ENCODE measurements around the gene NOL4. TPM values are rescaled to one million over a fixed set of nuclear protein-coding genes. Genes with fewer than 3 reads are reported as not detected.

NOL4 gene
- total RNA-seq, 1 experiment from 2014 or later, result not detected

DNA sequence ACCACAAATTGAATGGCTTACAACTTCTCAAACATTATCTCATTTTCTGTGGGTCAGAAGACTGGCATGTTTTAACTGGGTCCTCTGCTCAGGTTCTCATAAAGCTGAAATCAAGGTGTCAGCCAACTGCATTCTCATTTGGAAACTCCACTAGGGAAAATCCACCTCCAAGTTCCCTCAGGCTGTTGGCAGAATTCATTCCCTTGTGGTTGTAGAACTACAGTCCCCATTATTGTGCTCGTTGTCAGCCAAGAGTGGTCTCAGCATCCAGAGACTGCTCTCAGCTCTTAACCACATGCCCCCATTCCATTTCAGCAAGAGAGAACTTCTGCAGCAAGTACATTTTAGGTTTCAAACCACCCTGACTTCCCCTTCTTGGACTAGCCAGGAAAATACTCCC, 12.2 kb downstream of the NOL4 start:
- H3K4me3 ChIP-seq (replicated peaks in 1 of 2; ENCODE audit: low read depth in 1 of 2, low read length in 2 of 2), result no peak overlapping the region
- RAD21 ChIA-PET (ENCODE audit: low non-redundant PET in 1 of 2, low total read pairs in 2 of 2, uncharacterized antibody in 2 of 2, unreplicated experiment in 2 of 2), result no interaction called here
- DNase-seq (ENCODE audit: low read depth, low spot score) (no peak), ATAC-seq (no peak)
- H2AFZ ChIP-seq (ENCODE audit: low read depth, low read length, poor library complexity, severe bottlenecking), result no peak overlapping the region
- BruUV-seq (replicated peaks), result no TSS peak
- no peak overlapping the region for H3K4me2 ChIP-seq (ENCODE audit: low read length)
- intact Hi-C loops (cut with micrococcal nuclease), result loop anchor here (10.0 kb wide), 1 partner anchor 62 kb away; no protein-coding TSS in a partner anchor
- CTCF ChIA-PET, result no interaction called here
- H3K36me3 ChIP-seq (ENCODE audit: control insufficient read depth in 1 of 2, insufficient read depth in 2 of 2, low read length in 2 of 2), result no peaks in the 10 kb centered on the region
- POLR2A ChIA-PET, result no interaction called here
- no peaks in the 10 kb centered on the region for H3K79me2 ChIP-seq (ENCODE audit: insufficient read depth, low read length)
- H3K27me3 ChIP-seq (ENCODE audit: insufficient read depth, low read length), result no peaks in the 10 kb centered on the region
- H3K4me1 ChIP-seq (ENCODE audit: control insufficient read depth in 1 of 2, insufficient read depth in 2 of 2, low read length in 2 of 2), result no peaks in the 10 kb centered on the region
- TF ChIP-seq, protein P1, sequence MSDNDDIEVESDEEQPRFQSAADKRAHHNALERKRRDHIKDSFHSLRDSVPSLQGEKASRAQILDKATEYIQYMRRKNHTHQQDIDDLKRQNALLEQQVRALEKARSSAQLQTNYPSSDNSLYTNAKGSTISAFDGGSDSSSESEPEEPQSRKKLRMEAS (IDR thresholded peaks at IDR 0.05), result no peak
- TF ChIP-seq SIN3A (IDR thresholded peaks at IDR 0.05; ENCODE audit: low read depth) (no peak), EZH2 (IDR thresholded peaks at IDR 0.05) (no peak), SRF (IDR thresholded peaks at IDR 0.05; ENCODE audit: low read depth) (no peak), ZFX (IDR thresholded peaks at IDR 0.05) (no peak), POLR2A (IDR thresholded peaks at IDR 0.05; ENCODE audit: borderline replicate concordance, extremely low read depth, insufficient read depth, insufficient read length) (no peak), EZH2phosphoT487 (IDR thresholded peaks at IDR 0.05; ENCODE audit: borderline replicate concordance) (no peak), CEBPB (IDR thresholded peaks at IDR 0.05; ENCODE audit: low read depth) (no peak), JUND (IDR thresholded peaks at IDR 0.05) (no peak), SP1 (IDR thresholded peaks at IDR 0.05; ENCODE audit: low read depth) (no peak), TCF7L2 (IDR thresholded peaks at IDR 0.05; ENCODE audit: borderline replicate concordance, extremely low read depth, insufficient read depth, insufficient read length) (no peak), ZNF274 (IDR thresholded peaks at IDR 0.05; ENCODE audit: low read depth, low read length) (no peak), FOSL1 (IDR thresholded peaks at IDR 0.05; ENCODE audit: low read depth) (no peak), ELF1 (IDR thresholded peaks at IDR 0.05; ENCODE audit: borderline replicate concordance, low read depth) (no peak), YY1 (IDR thresholded peaks at IDR 0.05; ENCODE audit: extremely low read depth, insufficient replicate concordance, low read depth, low read length) (no peak), POLR2AphosphoS5 (IDR thresholded peaks at IDR 0.05; ENCODE audit: low read depth, low read length) (no peak), RAD21 (IDR thresholded peaks at IDR 0.05; ENCODE audit: low read depth) (no peak)
- TF ChIP-seq, protein P2, sequence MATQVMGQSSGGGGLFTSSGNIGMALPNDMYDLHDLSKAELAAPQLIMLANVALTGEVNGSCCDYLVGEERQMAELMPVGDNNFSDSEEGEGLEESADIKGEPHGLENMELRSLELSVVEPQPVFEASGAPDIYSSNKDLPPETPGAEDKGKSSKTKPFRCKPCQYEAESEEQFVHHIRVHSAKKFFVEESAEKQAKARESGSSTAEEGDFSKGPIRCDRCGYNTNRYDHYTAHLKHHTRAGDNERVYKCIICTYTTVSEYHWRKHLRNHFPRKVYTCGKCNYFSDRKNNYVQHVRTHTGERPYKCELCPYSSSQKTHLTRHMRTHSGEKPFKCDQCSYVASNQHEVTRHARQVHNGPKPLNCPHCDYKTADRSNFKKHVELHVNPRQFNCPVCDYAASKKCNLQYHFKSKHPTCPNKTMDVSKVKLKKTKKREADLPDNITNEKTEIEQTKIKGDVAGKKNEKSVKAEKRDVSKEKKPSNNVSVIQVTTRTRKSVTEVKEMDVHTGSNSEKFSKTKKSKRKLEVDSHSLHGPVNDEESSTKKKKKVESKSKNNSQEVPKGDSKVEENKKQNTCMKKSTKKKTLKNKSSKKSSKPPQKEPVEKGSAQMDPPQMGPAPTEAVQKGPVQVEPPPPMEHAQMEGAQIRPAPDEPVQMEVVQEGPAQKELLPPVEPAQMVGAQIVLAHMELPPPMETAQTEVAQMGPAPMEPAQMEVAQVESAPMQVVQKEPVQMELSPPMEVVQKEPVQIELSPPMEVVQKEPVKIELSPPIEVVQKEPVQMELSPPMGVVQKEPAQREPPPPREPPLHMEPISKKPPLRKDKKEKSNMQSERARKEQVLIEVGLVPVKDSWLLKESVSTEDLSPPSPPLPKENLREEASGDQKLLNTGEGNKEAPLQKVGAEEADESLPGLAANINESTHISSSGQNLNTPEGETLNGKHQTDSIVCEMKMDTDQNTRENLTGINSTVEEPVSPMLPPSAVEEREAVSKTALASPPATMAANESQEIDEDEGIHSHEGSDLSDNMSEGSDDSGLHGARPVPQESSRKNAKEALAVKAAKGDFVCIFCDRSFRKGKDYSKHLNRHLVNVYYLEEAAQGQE (IDR thresholded peaks at IDR 0.05; ENCODE audit: low read depth), result no peak
- TF ChIP-seq, protein P3, sequence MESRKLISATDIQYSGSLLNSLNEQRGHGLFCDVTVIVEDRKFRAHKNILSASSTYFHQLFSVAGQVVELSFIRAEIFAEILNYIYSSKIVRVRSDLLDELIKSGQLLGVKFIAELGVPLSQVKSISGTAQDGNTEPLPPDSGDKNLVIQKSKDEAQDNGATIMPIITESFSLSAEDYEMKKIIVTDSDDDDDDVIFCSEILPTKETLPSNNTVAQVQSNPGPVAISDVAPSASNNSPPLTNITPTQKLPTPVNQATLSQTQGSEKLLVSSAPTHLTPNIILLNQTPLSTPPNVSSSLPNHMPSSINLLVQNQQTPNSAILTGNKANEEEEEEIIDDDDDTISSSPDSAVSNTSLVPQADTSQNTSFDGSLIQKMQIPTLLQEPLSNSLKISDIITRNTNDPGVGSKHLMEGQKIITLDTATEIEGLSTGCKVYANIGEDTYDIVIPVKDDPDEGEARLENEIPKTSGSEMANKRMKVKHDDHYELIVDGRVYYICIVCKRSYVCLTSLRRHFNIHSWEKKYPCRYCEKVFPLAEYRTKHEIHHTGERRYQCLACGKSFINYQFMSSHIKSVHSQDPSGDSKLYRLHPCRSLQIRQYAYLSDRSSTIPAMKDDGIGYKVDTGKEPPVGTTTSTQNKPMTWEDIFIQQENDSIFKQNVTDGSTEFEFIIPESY (IDR thresholded peaks at IDR 0.05; ENCODE audit: extremely low read depth, insufficient replicate concordance, low read length), result no peak
- TF ChIP-seq, protein P4, sequence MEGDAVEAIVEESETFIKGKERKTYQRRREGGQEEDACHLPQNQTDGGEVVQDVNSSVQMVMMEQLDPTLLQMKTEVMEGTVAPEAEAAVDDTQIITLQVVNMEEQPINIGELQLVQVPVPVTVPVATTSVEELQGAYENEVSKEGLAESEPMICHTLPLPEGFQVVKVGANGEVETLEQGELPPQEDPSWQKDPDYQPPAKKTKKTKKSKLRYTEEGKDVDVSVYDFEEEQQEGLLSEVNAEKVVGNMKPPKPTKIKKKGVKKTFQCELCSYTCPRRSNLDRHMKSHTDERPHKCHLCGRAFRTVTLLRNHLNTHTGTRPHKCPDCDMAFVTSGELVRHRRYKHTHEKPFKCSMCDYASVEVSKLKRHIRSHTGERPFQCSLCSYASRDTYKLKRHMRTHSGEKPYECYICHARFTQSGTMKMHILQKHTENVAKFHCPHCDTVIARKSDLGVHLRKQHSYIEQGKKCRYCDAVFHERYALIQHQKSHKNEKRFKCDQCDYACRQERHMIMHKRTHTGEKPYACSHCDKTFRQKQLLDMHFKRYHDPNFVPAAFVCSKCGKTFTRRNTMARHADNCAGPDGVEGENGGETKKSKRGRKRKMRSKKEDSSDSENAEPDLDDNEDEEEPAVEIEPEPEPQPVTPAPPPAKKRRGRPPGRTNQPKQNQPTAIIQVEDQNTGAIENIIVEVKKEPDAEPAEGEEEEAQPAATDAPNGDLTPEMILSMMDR (IDR thresholded peaks at IDR 0.05 in 2 of 3, conservative IDR thresholded peaks at IDR 0.05 in 1 of 3; ENCODE audit: borderline replicate concordance in 1 of 3, insufficient read depth in 1 of 3, low read depth in 2 of 3, low read length in 2 of 3), result no peak
- no peaks in the 10 kb centered on the region; the same call in 1 of the 2 replicates for H4K20me1 ChIP-seq (ENCODE audit: insufficient read depth)
- no peak overlapping the region for H3K27ac ChIP-seq (ENCODE audit: low read depth, low read length)
- H3K9me2 ChIP-seq (ENCODE audit: insufficient read depth), result no peaks in the 10 kb centered on the region
- no peak overlapping the region for H3K9ac ChIP-seq (ENCODE audit: low read length)
- H3K9me3 ChIP-seq (ENCODE audit: control insufficient read depth in 1 of 2, insufficient read depth in 1 of 2, low read depth in 1 of 2, low read length in 2 of 2), result peaks cover 0 to 14% of the 10 kb centered on the region in 2 experiments; a peak in 2 of 4 replicates
